Osteoblast (primary cell): ENCODE data around the gene SGCD. TPM values are rescaled to one million over a fixed set of nuclear protein-coding genes. Genes with fewer than 3 reads are reported as not detected.

ENCODE experiments used
- DNase-seq: peaks from one replicate; pipeline ENCODE4 v3.0.0; 2011; ENCODE audit warnings: low spot score, mixed read lengths; ENCODE audit not compliant: insufficient read length; ENCODE audit errors: missing footprints
- H2AFZ ChIP-seq: 2 replicates; pipeline ENCODE4 v1.6.0; 2011; ENCODE audit warnings: mild to moderate bottlenecking, low read length
- H3K27ac ChIP-seq: 2 replicates; pipeline ENCODE4 v1.5.1; 2011; ENCODE audit warnings: mild to moderate bottlenecking, low read depth, low read length, moderate library complexity
- H3K27me3 ChIP-seq: 2 replicates; pipeline ENCODE4 v1.6.0; 2012; ENCODE audit warnings: mild to moderate bottlenecking, control low read depth, inconsistent platforms, low read length, moderate library complexity; ENCODE audit not compliant: insufficient read depth
- H3K36me3 ChIP-seq: 2 replicates; pipeline ENCODE4 v1.5.1; 2011; ENCODE audit warnings: mild to moderate bottlenecking, low read length, control low read depth, moderate library complexity; ENCODE audit not compliant: insufficient read depth
- H3K4me1 ChIP-seq: 2 replicates; pipeline ENCODE4 v1.5.1; 2011; ENCODE audit warnings: mild to moderate bottlenecking, low read length, control low read depth, moderate library complexity; ENCODE audit not compliant: insufficient read depth
- H3K4me2 ChIP-seq: 2 replicates; pipeline ENCODE4 v1.6.0; 2011; ENCODE audit warnings: mild to moderate bottlenecking, low read length; ENCODE audit not compliant: insufficient read depth
- H3K4me3 ChIP-seq: fragments of 200-600 bp; sonication (generic); 3 replicates; pipeline ENCODE4 v1.5.1; 2012; ENCODE audit warnings: mild to moderate bottlenecking, low read length, inconsistent platforms; ENCODE audit not compliant: insufficient read depth
- H3K79me2 ChIP-seq: 2 replicates; pipeline ENCODE4 v1.6.0; 2012; ENCODE audit warnings: mild to moderate bottlenecking, low read length, control low read depth, inconsistent platforms; ENCODE audit not compliant: insufficient read depth
- H3K9me3 ChIP-seq: 2 replicates; pipeline ENCODE4 v1.5.1; 2011; ENCODE audit warnings: low read depth, low read length, control low read depth
- H4K20me1 ChIP-seq: 2 replicates; pipeline ENCODE4 v1.6.0; 2012; ENCODE audit warnings: mild to moderate bottlenecking, low read length, control low read depth; ENCODE audit not compliant: insufficient read depth
- CTCF ChIP-seq: IDR thresholded peaks from 2 replicates; pipeline ENCODE4 v1.5.1; 2011; ENCODE audit warnings: mild to moderate bottlenecking, low read depth, low read length, moderate library complexity; ENCODE audit errors: extremely low read depth
- small RNA-seq: library from RNA; depleted of rRNA; stranded (forward); fragments of <200 nt; gene quantifications from one replicate; pipeline ENCODE3, GENCODE V24; 2012
- total RNA-seq: library from RNA; depleted of rRNA; stranded (reverse); fragments of >200 nt; gene quantifications from 2 replicates; pipeline ENCODE4 v1.2.3, GENCODE V29; 2012

The SGCD gene
- total RNA-seq, 1 donor = 27.1 TPM

GRCh38 chr5:156802501-156802900 is 475.5 kb downstream of the SGCD start:
- Histone ChIP-seq H3K27me3 (no peaks in the 10 kb centered on the region), H4K20me1 (no peaks in the 10 kb centered on the region), H3K4me1 (no peaks in the 10 kb centered on the region), H3K79me2 (no peaks in the 10 kb centered on the region), H3K27ac (no peak overlapping the region), H3K36me3 (no peaks in the 10 kb centered on the region), H3K4me3 (no peak overlapping the region), H3K4me2 (no peak overlapping the region), H2AFZ (no peak overlapping the region), H3K9me3 (no peaks in the 10 kb centered on the region)
- TF ChIP-seq CTCF = no peak
- DNase-seq = no peak

- no peak overlapping the region for H3K4me2 ChIP-seq
- no peaks in the 10 kb centered on the region for H3K36me3 ChIP-seq
- H4K20me1 ChIP-seq = no peaks in the 10 kb centered on the region
- H3K4me3 ChIP-seq = no peak overlapping the region
- TF ChIP-seq CTCF = no peak
- no peaks in the 10 kb centered on the region for H3K27me3 ChIP-seq
- DNase-seq = no peak
- H2AFZ ChIP-seq = no peak overlapping the region
- no peaks in the 10 kb centered on the region for H3K4me1 ChIP-seq
- H3K27ac ChIP-seq = no peak overlapping the region
- H3K9me3 ChIP-seq = no peaks in the 10 kb centered on the region
- no peaks in the 10 kb centered on the region for H3K79me2 ChIP-seq
Measured at GRCh38 chr5:156803404-156803803, 476.4 kb downstream of the SGCD start.

- Histone ChIP-seq H3K4me1 (no peaks in the 10 kb centered on the region), H3K79me2 (no peaks in the 10 kb centered on the region), H3K27me3 (no peaks in the 10 kb centered on the region), H3K4me3 (no peak overlapping the region), H2AFZ (no peak overlapping the region), H4K20me1 (no peaks in the 10 kb centered on the region), H3K4me2 (no peak overlapping the region), H3K9me3 (no peaks in the 10 kb centered on the region), H3K36me3 (no peaks in the 10 kb centered on the region), H3K27ac (no peak overlapping the region)
- DNase-seq = no peak
- TF ChIP-seq CTCF = no peak
Measured at GRCh38 chr5:156812959-156813358, 486.0 kb downstream of the SGCD start.

- no peaks in the 10 kb centered on the region for H3K9me3 ChIP-seq
- no peak for DNase-seq
- TF ChIP-seq CTCF = peak; percentile 59
- H2AFZ ChIP-seq = no peak overlapping the region
- H4K20me1 ChIP-seq = no peaks in the 10 kb centered on the region
- no peak overlapping the region for H3K4me3 ChIP-seq
- H3K27me3 ChIP-seq = no peaks in the 10 kb centered on the region
- H3K4me2 ChIP-seq = no peak overlapping the region
- no peak overlapping the region for H3K27ac ChIP-seq
- no peaks in the 10 kb centered on the region for H3K79me2 ChIP-seq
- H3K36me3 ChIP-seq = no peaks in the 10 kb centered on the region
- no peaks in the 10 kb centered on the region for H3K4me1 ChIP-seq
Measured at GRCh38 chr5:156815988-156816599, 489.1 kb downstream of the SGCD start.

Small RNA genes lying within 50 kb of the gene (small RNA-seq; reads per million reads assigned to genes)
- not detected for gene AC027308.1
- gene RNU6-556P = not detected
